ENCODE measurements around the gene ZMIZ1.

GRCh38 chr10:79350407-79351154, 281.8 kb downstream of the ZMIZ1 start:
- TF ChIP-seq EP300 (IDR thresholded peaks at IDR 0.05) = no peak
- TF ChIP-seq, protein P1, sequence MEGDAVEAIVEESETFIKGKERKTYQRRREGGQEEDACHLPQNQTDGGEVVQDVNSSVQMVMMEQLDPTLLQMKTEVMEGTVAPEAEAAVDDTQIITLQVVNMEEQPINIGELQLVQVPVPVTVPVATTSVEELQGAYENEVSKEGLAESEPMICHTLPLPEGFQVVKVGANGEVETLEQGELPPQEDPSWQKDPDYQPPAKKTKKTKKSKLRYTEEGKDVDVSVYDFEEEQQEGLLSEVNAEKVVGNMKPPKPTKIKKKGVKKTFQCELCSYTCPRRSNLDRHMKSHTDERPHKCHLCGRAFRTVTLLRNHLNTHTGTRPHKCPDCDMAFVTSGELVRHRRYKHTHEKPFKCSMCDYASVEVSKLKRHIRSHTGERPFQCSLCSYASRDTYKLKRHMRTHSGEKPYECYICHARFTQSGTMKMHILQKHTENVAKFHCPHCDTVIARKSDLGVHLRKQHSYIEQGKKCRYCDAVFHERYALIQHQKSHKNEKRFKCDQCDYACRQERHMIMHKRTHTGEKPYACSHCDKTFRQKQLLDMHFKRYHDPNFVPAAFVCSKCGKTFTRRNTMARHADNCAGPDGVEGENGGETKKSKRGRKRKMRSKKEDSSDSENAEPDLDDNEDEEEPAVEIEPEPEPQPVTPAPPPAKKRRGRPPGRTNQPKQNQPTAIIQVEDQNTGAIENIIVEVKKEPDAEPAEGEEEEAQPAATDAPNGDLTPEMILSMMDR (IDR thresholded peaks at IDR 0.05) = no peak

Measured in suprapubic skin (tissue), 3 donors.